ENCODE data around the gene MRPS26.
A peak's percentile ranks its signal among the peaks of the same experiment; 100 is the strongest.
"Not testable (repeated sequence)": the region's sequence is repeated elsewhere in the genome, so short reads cannot be mapped to it uniquely, and the experiment has no call there.

Gene MRPS26

GRCh38 chr20:3041854-3042409 is 3.9 kb upstream of the MRPS26 start:
- no peak overlapping the region for H3K4me3 ChIP-seq (ENCODE audit: low read depth, low read length)

DNA sequence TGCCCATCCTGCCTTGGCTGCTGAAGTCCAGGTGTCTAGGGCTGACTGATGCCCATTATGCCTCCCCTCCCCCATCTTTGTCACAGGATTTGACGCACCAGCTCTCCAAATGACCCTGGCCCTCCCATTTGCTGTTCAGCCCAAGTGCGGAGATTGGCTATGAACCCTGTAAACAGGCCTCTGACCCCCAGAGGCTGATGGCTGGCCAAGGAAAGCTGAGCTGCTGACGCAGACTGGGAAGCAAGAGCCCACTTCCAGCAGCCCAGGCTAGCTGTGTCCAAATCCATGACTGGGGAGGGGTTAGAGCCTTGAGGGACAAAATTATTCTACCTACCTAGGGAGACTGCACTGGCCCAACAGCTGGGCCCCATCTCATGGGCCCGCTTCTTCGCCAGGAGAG is 3.2 kb upstream of the MRPS26 start:
- no peak overlapping the region for H3K4me3 ChIP-seq (ENCODE audit: low read depth, low read length)

- no peak within 1 kb of the TSS for H3K4me3 ChIP-seq (ENCODE audit: low read depth, low read length)
Measured at GRCh38 chr20:3043322-3043721, 2.5 kb upstream of the MRPS26 start, which contains the start of gene GNRH2. GNRH2 (plus strand) TSS chr20:3043622; CDS start chr20:3044415, 793 bp downstream.

- no peak overlapping the region for H3K4me3 ChIP-seq (ENCODE audit: low read depth, low read length)
Measured at GRCh38 chr20:3044336-3044965, 1.4 kb upstream of the MRPS26 start.

DNA sequence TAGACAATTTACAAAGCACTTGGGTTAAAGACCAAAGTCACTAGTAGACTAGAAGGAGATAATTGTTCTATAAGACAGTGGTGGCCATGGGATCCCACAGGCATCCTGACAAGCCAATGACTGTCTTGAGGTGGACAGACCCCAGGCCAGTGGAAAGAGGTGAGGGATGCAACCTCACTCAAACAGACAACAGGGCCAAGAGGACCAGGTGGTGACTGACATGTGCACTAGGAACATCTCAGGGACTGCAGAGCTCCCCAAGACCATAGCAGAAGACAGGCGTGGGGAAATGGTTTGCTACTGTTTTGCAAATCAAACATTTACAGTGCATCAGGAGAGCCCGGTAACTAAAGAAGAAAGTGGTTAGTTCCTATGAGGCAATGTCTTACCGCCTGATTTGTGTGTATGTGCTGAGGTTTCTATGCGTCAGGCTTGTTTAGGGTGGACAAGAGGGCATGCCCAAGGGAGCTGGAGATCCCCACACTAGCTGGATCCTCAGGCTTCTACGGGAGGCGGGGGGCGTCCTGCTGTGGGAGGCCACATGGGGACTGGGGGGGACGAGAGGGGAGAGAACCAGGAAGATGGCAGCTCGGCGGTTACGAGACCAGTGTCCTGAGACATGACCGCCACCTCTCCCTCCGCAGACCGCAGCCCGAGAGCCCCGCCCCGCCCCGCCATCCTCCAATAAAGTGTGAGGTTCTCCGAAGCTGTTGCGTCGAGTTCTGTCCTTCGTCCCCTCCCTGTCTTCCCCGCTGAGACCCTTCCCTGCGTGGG is 623 bp upstream of the MRPS26 start:
- H3K4me3 ChIP-seq (ENCODE audit: low read depth, low read length) = peak overlapping the region; percentile 92

GRCh38 chr20:3046677-3047462 is 1.0 kb downstream of the MRPS26 start:
- H3K4me3 ChIP-seq (ENCODE audit: low read depth, low read length) = peak overlapping the region; percentile 92

DNA sequence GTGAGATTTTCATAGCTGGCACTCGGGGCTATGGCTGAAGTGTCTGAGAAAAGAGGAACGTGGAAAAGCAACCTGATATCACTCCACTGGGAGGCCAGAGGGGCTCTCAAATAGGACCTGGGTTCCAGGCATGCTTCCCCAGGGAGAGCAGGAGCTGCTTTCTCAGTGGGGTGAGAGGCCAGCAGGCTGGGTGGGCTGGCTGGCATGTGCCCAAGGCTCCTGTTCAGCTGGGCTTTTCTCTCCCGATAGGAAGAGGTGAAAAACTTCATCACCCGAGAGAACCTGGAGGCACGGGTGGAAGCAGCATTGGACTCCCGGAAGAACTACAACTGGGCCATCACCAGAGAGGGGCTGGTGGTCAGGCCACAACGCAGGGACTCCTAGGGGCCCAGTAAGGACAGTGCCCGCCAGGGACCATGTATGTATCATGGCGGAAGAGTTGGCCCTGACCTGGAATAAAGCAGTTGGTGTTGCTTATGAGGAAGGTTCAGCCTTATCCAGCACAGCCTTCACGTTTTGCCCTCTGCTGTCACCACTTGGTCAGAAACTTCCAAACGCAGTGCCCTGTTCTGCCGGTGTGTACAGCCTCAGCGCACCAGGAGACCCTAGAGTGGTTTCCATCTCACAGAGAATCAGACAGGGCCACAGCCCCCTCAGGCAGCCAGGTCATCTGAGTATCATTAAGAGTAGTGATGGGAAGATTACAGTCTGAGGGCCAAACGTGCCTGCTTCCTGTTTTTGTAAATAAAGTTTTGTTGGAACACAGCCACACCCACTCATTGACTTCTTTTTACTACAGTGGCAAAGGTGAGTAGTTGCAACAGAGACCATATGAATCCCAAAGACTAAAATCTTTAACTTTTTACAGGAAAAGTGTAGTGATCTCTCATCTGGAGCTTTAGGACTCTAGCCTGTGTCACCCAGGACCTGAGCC is 1.9 kb downstream of the MRPS26 start:
- H3K4me3 ChIP-seq (ENCODE audit: low read depth, low read length) = no peak overlapping the region

DNA sequence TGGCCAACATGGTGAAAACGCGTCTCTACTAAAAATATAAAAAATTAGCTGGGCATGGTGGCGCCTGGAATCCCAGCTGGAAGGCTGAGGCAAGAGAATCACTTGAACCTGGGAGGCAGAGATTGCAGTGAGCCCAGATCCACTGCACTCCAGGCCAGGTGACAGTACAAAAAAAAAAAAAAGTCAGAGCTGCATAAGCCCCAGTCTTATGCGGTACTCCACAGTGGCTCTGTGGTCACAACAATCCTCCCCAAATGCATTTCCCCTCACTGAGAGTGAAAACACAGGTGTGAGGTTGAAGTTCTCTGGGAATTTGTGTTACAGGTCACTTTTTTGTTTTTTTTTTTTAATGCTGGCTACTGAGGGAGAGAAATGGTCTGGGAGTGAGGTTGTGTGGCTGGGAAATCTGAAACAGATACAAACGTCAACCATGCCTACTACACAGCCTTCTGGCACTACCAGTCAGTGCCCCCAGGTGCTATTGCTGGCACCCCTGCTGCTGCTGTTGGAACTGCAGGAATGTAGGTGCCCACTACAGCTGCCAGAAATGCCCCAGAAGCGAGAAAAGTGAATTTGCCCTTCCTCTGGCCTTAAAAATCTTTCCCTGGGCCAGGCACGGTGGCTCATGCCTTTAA is 5.7 kb downstream of the MRPS26 start:
- H3K4me3 ChIP-seq (ENCODE audit: low read depth, low read length) = no peak overlapping the region

- no peak overlapping the region for H3K4me3 ChIP-seq (ENCODE audit: low read depth, low read length)
Measured at GRCh38 chr20:3059489-3059888, 13.6 kb downstream of the MRPS26 start.

DNA sequence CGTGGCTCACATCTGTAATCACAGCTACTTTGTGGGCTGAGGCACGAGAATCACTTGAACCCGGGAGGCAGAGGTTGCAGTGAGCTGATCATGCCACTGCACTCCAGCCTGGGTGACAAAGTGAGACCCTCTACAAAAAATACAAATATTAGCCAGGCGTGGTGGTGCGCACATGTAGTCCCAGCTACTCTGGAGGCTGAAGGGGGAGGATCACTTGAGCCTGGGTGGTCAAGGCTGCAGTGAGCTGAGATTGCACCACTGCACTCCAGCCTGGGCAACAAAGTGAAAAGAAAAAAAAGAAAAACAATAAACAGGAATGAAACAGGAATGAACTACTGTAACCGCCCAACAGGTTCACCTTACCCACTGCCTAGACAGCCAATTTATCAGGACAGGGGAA is 18.3 kb downstream of the MRPS26 start:
- not testable (repeated sequence) for H3K4me3 ChIP-seq (ENCODE audit: low read depth, low read length)

DNA sequence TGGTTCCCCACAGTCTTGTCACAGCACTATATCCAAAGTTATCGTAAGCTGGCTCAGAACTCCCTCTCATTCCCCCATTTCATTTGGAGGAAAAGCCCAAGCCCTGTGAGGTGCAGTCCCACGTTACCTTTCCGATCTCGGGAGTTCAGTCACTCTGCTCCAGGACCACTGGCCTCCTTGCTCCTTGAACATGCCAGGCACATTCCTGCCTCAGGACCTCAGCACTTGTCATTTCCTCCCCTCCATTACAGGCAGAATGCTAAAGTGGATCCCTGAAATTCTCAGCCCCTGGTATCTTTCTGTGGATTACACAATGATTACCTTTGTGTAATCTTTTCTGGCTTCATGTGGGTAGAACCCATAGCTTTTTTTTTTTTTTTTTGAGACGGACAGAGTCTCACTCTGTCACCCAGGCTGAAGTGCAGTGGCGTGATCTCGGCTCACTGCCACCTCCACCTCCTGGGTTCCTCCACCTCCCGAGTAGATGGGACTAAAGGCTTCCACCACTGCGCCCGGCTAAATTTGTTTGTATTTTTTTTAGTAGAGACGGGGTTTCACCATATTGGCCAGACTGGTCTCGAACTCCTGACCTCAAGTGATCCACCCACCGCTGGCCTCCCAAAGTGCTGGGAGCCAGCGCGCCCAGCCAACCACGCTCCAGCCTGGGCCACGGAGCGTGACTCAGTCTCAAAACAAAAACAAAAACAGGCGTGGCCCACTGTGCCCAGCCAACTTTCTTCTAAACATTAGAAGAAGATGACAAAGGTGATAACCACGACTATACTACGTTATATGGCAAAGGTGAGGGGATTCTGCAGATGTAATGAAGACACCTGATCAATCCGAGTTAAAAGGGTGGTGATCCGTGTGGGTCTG is 21.5 kb downstream of the MRPS26 start:
- H3K4me3 ChIP-seq (ENCODE audit: low read depth, low read length) = no peak overlapping the region

GRCh38 chr20:3068075-3068474 is 22.2 kb downstream of the MRPS26 start:
- H3K4me3 ChIP-seq (ENCODE audit: low read depth, low read length) = no peak overlapping the region

GRCh38 chr20:3068986-3069900 is 23.4 kb downstream of the MRPS26 start:
- no peak overlapping the region for H3K4me3 ChIP-seq (ENCODE audit: low read depth, low read length)

DNA sequence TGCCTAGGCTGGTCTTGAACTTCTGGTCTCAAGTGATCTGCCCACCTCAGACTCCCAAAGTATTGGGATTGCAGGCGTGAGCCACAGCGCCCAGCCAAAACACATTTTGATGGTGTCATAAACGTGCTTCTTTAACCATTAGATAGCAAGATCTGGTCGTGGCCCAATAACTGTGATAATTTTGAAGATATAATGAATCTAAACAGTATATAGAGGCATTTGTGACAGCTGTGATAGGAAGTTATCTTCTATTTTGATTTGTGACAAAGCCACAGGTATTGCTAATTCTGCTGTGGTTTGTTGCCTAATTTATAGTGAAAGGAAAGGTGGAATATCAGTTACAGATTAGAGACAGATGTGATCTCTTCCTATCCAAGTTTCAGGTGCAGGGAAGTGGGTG is 24.9 kb downstream of the MRPS26 start:
- no peak overlapping the region for H3K4me3 ChIP-seq (ENCODE audit: low read depth, low read length)

DNA sequence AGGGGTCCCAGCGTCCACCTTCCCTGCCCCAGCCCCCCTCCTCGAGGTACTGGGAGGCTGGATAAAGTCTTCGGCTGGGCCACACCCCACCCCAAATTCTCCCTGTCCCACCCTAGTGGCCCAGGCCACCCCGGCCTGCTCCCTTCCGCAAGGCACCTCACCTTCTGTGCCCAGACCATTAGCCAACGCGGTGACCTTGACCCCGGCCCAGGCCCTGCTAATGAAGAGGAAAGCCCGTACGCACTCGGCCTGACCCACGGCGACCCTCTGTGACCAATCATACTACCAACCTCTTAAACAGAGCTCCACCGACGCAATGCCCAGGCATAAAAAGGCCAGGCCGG is 25.4 kb downstream of the MRPS26 start:
- no peak overlapping the region for H3K4me3 ChIP-seq (ENCODE audit: low read depth, low read length)

DNA sequence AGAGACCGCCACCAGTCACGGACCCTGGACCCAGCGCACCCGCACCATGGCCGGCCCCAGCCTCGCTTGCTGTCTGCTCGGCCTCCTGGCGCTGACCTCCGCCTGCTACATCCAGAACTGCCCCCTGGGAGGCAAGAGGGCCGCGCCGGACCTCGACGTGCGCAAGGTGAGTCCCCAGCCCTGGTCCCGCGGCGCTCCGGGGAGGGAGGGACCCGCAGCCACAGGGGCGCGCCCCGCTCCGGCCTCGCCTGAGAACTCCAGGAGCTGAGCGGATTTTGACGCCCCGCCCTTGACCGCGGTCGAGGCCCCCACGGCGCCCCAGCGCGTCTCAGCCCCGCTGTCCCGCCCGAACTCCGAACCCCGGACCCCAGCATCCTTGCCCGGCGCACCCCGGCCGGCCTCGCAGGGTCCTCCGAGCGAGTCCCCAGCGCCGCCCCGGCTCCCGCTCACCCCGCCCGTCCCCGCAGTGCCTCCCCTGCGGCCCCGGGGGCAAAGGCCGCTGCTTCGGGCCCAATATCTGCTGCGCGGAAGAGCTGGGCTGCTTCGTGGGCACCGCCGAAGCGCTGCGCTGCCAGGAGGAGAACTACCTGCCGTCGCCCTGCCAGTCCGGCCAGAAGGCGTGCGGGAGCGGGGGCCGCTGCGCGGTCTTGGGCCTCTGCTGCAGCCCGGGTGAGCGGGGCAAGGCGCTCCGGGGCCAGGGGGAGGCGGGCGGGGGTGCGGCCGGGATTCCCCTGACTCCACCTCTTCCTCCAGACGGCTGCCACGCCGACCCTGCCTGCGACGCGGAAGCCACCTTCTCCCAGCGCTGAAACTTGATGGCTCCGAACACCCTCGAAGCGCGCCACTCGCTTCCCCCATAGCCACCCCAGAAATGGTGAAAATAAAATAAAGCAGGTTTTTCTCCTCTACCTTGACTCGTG is 26.0 kb downstream of the MRPS26 start, which contains the start of gene OXT:
TSS of gene OXT (plus strand) at position 11 of the 920 bp plus-strand sequence. CDS start at position 47, 36 bp downstream.
- H3K4me3 ChIP-seq (ENCODE audit: low read depth, low read length) = peak within 1 kb of the TSS; percentile 13
